ENCODE results near the gene ADAMTS19.
"Not testable (repeated sequence)": the region's sequence is repeated elsewhere in the genome, so short reads cannot be mapped to it uniquely, and the experiment has no call there.

Gene ADAMTS19

DNA sequence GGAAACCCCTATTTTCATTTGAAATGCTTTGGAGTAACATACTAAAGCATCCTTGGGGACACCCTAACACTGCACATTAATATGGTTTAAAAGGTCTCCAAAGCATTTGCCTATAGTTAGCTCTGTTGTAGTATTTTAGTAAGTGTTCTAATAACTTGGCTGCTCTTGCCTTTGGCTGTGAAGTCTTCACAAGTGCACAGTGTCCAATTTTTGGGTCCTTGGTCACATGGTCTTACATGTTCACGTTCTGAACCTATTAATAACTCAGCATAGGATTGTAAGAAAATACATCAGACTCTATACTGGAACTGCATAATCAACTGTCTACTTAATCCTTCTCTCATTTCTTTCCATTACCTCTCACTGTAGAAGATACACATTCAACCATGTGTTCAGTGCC lies 17.4 kb downstream of the ADAMTS19 start:
- DNase-seq (ENCODE audit: low spot score), result no peak

DNA sequence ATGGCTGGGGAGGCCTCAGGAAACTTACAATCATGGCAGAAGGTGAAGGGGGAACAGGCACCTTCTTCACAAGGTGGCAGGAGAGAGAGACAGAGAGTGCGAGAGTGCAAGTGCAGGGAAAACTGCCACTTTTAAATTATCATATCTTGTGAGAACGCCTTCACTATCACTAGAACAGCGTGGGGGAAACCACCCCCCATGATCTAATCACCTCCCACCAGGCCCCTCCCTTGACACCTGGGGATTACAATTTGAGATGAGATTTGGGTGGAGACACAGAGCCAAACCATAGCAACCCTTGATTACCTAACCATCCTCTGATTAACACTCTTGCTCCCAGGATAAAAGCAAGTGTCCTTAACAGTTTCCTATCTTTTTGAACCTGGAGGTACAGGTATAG lies 21.1 kb downstream of the ADAMTS19 start:
- no peak for DNase-seq (ENCODE audit: low spot score)

DNA sequence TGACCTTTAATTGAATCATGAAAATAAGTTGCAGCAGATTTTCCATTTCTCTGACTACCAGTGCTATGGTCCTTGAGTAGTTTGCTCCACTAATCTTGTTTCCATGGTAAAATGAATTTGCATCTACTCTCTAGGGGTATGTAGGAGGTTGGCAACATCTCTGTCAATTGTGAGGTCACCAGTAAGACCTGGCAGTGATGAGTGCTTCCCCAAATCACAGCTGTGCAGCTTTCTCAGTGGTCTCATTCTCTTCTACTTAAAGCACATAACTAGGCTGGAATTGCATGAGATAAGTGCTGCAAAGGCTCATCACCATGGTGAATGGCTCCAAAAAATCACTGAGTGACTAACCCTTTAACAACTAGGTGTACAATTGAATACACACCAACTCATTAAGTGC lies 36.3 kb downstream of the ADAMTS19 start:
- no peak for DNase-seq (ENCODE audit: low spot score)

DNA sequence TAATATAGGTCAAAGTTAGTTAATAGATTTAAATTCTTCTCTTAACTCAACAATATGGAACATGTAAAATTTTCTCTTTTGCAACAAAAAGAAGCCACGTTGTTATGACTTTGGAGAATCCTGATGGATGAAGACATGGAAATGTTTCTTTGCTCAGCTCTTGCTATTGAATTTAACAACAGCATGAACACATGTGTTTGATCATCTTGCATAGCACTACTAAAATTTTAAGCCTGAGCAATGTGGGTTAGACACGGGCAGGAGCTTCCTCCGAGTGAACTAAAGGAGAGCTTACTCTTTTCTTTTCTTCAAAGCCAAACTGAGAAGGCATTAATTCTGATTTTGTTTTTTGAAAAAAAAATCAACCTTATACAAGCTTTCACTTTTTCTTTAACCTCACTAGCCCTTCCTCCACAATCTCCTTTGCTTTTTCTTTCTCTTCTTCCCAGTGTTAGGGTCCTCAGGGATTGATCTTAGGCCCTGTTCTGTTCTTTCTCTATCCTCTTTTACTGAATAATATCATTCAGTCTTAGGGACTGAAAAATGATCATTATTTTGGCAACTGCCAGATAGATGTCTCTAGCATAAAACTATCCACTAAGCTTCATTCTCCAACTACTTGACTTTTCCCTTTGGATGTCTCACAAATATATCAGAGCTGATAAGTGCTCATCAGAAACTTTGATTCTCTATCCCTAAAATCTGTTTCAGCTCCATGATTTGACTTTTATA lies 36.9 kb downstream of the ADAMTS19 start:
- no peak for DNase-seq (ENCODE audit: low spot score)

DNA sequence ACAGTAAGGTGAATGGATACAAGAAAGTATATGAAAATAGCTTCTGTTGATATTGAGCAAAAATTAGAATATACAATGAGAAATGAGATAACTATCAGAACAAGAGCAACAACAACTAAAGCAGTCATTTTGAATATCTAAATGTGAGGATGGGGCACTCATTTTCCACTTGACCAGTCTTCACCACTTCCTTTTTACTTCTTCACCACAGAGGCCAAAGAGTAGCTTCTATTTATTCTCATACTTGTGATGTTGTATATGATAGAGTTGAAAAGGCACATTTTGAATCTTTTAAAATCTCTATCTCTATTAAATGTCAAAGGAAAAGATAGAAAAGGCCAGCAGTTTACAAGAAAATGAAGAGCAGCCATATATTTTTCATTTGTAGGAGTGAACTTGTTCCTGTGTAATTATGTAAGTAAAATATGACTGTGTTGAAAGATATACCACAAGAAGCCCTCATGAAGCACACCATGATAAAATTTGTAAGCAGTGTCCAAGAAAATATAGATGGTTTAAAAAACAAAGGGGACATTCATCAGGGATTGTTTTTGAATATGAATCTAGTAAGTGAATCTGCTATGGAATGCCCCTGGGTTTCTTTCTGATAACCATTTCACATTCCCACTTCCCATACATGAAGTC lies 39.2 kb downstream of the ADAMTS19 start:
- no peak for DNase-seq (ENCODE audit: low spot score)

DNA sequence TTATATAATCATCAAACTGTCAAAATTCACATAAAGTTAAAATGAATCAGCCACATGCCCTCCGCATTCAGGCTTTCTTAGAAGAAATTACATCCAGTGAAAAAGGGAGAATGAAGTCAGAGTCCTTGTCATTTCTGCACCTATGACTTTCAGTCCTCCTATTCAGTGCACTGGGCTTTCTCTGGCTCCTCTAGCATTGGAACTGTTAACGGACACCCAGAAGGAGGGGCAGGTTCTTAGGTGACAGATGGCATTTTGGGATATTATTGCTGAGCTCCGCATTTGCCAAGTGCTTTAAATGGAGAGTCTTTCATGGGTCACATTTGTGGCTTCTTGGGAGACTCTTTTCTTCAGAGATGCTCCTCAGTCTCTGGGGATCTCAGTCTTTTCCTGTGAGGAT lies 40.0 kb downstream of the ADAMTS19 start:
- no peak for DNase-seq (ENCODE audit: low spot score)

DNA sequence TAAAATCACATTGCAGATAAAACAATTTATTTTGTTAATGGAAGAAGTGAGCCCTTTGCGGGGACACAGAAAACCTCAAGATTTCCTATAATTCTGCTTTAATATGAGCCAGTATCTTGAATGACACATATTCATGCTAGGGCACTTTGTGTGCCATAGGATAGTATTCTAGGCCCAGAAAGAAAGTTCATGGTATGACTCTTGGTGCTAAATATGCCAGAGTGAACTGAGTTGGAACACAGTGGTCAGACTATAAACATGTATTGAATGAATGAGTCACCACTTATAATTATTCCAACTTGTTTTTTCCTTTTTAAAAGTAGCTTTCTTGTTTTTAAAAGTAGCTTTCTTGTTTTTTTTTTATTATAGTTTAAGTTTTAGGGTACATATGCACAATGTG lies 46.0 kb downstream of the ADAMTS19 start:
- DNase-seq (ENCODE audit: low spot score), result peak; percentile 2

DNA sequence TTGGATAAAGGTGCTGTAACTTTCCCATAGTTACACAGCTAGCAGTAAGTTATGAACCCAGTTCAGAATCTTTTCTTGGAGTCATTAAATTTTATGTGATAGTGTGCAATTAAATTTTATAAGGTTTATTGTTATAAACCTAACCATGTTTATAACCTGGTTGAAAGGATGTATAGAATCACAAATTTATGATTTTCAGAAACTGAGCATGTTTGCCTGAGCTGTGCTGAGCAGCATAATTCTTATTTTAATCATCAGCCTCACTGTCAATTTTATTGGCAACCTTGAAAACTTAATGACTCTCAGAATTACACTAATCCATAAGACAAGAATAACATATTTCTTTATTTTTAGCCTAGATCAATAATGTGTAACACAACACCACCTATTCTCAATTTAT lies 46.9 kb downstream of the ADAMTS19 start:
- DNase-seq (ENCODE audit: low spot score), result no peak

DNA sequence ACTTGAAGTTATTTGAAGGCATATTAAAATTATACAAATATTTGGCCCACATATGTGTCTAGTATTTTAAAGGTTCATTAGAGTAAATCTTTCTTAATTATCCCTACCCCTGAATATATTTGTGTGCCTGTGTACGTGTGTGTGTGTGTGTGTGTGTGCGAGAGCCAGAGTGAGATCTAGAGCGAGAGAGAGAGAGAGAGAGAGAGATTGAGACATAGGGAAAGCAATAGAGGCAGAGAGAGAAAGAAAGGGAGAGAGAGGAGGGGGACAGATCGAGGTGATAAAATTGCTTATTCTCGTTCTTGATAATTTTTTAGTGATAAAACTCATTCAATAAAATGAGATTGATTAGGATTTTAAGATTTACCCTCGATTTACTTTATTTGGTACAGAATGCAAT lies 47.4 kb downstream of the ADAMTS19 start:
- no peak for DNase-seq (ENCODE audit: low spot score)

DNA sequence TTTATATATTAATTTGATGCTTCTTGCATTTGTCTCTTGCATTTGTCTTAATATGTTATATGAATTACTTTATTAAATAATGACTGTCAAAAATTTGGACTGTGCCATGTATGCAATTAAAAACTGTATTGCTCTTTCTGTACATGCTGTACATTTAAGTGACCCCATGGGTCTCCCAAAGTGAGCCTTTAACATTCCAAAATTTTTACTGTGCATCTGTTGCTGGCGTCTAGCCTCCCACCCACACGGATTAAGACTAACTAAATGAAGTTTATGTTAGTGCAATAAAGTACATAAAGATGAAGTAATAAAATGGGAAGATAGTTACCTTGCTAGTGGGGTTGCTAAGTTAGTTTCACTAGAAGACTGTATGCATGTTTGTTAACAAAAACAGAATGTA lies 48.5 kb downstream of the ADAMTS19 start:
- DNase-seq (ENCODE audit: low spot score), result no peak

DNA sequence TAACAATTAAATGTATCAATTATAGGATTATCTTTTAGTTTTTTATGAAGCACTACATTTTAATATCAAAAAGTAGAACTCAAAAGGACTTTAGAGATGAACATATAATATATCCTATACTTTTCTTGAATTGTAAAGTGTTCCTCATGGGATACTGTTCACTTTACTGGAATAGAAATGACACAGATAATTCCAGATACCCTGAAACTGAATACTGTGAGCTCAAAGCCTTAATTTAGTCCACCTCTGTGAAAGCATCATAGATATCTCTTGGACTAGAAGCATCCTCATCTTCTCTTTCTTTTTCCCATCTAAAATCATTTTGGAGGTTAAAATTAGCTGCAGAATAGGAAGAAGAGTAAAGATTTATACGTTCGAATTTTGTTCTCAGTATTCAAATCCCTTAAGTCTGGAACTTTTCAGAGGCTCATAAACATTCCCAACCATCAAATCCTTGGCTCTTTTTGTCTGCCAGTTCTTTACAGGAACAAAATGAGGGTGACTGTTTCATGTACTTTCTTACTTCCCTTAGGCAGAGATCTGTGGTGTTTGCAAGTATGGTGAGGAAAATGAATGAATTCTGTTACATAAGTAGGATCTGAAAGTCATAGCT lies 49.4 kb downstream of the ADAMTS19 start:
- DNase-seq (ENCODE audit: low spot score), result no peak

DNA sequence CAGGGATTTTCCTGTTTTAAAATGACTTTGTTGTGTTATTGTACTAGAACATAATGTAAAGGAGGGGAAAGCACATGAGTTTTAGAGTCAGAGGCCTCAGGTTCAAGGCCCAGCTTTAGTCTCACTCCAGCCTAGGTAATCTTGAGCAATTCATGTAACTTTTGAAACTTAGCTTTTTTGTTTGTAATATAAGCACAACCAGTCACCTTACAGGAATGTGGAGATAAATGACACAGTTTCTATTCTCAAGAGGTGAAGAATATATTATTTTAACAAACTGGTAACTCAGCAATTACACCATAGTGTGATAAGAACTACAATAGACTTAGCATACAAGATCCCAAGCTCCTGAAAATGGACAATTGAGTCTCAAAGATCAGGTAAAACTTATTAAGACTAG lies 51.2 kb downstream of the ADAMTS19 start:
- no peak for DNase-seq (ENCODE audit: low spot score)

DNA sequence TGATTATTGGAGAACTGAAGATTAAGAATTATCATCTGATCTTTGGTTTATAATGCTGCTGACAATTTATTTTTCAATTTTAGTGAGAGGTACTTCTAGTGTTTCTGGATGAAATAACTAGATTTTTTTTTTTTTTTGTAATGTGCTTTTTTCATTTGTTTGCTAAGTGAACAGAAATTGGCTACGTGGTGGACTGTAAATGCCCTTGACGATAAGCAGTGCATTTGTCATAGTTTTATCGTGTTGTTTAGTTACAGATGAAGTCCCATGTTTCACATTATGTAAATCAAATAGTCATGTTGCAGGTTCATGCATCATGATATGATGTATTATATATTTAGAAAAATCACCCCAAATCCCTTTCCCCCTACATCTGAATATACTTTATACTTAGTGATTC lies 81.0 kb downstream of the ADAMTS19 start:
- DNase-seq (ENCODE audit: low spot score), result no peak

DNA sequence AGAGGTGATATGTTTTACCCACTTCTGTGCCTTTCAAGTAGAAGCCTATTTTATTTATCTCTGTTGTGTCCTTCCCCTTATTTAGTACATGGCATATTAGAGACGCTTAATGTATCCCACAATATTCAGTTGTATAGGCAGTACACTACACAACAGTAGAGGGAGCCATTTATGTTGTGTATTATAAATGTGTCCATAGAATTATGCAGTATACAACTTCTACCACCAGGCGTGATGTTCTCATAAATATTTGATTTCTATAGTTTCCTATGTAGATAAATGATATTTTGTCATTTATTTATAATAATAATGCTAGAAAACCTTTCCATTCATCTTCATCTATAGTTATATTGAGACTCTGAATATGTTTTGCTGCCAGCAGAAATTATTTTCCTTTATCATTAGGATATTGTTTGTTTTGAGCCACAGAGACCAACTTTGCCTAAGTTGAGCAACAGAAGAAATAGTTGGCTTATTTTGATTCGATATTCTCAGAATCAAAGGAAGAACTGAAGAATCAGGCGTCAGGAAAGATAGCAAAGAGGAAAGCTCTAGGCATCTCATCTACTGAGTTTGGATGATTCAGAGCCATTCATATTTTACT lies 81.7 kb downstream of the ADAMTS19 start:
- peak; percentile 3 for DNase-seq (ENCODE audit: low spot score)

DNA sequence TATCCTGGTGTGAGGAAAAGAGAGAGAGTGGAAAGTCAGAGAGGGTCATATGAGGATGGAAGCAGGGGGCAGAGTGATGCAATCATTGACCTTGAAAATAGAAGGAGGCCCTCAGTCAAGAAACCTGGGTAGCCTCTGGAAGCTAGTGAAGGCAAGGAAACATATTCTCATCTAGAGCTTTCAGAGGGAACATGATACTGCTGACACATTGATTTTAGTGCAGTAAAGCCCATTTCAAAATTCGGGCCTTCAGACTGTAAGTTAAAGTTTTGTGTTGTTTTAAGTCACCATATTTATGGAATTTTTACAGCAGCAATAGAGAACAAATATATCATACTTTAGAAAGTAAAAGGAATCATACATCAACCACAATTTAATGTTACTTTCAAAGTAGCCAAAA lies 87.0 kb downstream of the ADAMTS19 start:
- no peak for DNase-seq (ENCODE audit: low spot score)

DNA sequence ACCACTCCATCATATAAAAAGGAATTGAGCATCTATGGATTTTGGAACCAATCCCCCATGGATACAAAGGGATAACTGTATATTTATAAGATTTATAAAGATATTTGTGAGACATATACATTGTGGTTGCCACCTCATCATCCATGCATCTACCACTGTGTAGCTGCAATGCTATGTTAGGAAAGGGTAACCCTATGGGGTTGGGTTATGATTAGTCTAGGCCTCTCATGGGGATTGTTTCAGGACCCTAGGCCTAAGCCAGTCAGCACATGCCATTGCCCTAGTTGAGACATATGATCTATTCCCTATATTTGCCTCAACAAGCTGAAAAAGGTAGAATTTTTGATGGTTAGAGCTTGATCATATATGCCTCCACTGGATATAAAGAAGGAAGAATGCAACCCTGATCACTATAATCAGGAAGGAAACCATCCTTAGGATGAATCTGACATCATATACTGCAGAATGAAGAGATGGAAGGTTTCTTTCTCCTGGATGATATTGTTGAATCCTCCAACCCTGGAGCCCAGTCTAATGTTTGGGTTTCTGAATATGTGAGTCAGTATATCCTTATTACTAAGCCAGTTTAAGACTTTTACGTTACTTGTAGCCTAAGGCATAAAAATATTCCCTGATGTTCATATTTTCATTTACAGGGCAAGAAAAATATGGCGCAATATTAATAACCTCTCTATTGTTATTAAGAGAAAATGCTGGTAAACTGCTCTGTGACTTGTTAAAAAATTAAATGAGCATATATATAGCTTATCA lies 94.2 kb downstream of the ADAMTS19 start:
- no peak for DNase-seq (ENCODE audit: low spot score)

DNA sequence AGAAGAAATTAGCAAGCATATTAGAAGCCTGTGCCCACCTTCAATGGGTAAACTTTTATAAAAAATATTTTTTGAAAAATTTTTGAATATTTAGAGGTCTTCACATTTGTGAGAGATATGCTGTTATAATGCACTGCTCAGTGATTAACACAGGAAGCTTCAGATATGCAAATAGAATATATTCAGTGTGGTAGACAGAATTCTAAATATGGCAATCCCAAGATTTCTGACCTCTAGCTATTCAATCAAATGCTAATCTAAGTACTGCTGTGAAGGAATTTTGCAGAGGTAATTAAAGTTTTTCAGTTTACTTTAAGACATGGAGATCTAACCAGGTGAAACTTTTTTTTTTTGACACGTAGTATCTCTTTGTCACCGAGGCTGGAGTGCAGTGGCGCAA lies 103.5 kb downstream of the ADAMTS19 start:
- DNase-seq (ENCODE audit: low spot score), result no peak

DNA sequence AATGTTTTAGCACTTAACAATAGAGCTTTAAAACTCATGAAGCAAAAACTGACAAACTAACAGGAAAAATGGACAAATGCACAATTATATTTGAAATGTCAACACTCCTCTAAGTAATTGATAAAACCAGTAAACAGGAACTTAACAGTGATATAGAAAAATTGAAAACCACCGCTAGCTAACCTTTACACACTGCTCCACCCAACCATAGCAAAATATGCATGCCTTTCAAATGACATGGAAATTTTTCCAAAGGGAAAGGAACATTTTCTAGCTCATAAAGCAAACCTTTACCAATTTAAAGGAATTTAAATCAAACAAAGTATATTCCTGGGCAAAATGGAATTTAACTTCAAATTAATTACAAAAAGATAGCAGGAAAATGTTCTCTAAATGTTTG lies 109.2 kb downstream of the ADAMTS19 start:
- DNase-seq (ENCODE audit: low spot score), result no peak

DNA sequence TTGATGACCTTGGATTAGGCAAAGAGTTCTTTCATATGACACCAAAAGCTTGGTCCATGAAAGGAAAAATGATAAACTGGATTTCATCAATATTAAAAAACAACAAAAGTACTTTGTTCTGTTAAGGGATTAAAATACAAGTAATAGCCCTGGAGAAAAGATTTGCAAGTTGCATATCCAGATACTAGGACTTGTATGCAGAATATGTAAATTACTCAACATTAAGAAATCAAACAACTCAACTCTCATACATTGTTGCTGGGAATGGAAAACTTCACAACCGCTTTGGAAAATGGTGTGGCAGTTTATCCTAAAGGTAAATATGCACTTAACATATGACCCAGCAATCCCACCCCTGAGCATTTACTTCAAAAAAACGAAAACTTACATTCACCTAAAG lies 112.0 kb downstream of the ADAMTS19 start:
- DNase-seq (ENCODE audit: low spot score), result no peak

DNA sequence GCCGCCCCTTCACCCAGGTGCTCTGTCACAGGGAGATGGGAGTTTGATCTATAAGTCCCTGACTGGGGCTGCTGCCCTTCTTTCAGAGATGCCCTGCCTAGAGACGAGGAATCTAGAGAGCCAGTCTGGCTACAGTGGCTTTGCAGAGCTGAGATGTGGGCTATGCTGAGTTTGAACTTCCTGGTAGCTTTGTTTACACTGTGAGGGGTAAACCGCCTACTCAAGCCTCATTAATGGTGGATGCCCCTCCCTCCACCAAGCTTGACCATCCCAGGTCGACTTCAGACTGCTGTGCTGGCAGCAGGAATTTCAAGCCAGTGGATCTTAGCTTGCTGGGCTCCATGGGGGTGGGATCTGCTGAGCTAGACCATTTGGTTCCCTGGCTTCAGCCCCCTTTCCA lies 124.4 kb downstream of the ADAMTS19 start:
- not testable (repeated sequence) for DNase-seq (ENCODE audit: low spot score)

DNA sequence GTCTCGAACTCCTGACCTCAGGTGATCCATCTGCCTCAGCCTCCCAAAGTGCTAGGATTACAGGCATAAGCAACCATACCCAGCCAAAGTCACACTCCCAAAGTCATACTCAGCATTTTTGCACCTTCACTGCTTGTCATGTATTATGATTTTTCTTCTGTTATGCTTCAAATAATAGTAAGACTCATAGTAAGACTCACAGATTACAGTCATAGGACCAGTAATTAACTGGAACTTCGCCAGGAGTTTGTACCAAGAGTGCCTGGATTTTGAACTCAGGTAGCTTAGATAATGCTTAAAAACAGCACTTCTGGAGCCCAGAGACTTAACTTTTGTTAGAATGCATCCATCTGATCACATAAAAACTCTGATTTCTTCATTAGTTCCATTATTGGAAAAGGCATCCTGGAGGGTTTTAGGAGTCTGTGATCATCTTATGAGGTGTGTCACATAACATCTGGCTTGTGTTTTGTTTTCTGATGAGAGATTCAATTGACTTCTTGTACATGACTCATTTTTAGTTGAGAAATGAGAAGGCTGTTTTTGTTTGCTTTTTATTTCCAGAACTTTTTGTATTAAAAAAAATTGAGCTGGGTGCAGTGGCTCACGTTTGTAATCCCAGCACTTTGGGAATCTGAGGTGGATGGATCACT lies 131.5 kb downstream of the ADAMTS19 start:
- DNase-seq (ENCODE audit: low spot score), result no peak

DNA sequence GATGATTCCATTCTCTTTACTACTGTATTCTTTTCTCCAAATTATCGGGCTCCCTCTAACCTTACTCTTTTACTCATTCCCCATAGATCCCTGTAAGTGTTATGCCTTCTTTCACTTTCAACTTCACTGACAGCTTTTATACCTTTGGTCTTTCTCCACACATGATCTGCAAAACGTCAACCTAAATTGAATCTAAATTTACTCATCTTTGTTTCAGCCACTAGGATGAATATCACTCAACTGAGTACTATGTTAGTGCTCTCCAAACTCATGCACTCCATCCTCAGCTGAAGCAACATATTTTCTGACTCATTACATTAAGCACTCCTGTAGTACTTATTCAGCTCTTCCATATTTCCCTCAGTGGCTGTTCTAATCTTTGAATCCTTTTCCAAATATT lies 133.4 kb downstream of the ADAMTS19 start:
- no peak for DNase-seq (ENCODE audit: low spot score)

All from COLO829 (cell line).